ENCODE data around the gene TPX2. TPM values are rescaled to one million over a fixed set of nuclear protein-coding genes. Genes with fewer than 3 reads are reported as not detected.

Gene TPX2
- total RNA-seq, 2 experiments from 2014 or later, result 166 to 175 TPM

GRCh38 chr20:31760519-31761240 lies 21.6 kb downstream of the TPX2 start:
- no peak overlapping the region for H3K4me3 Mint-ChIP-seq
- DNase-seq, result no peak
- H3K27me3 Mint-ChIP-seq (ENCODE audit: low read depth), result no peaks in the 10 kb centered on the region
- intact Hi-C loops (cut with micrococcal nuclease), result no loop called here
- no peaks in the 10 kb centered on the region for H3K4me1 Mint-ChIP-seq (ENCODE audit: low read depth)
- H3K9me3 Mint-ChIP-seq, result no peaks in the 10 kb centered on the region
- CTCF ChIA-PET, result interaction anchor here (0.5 to 0.8 kb wide), 2 partner anchors 11 to 15 kb away, joined by 3 read pairs; no protein-coding TSS in a partner anchor
- peaks cover 48% of the 10 kb centered on the region for H3K36me3 Mint-ChIP-seq (ENCODE audit: low read depth)
- H3K27ac Mint-ChIP-seq, result no peak overlapping the region

- Mint-ChIP-seq H3K27ac (no peak overlapping the region), H3K27me3 (ENCODE audit: low read depth) (no peaks in the 10 kb centered on the region), H3K9me3 (no peaks in the 10 kb centered on the region), H3K4me1 (ENCODE audit: low read depth) (no peaks in the 10 kb centered on the region), H3K4me3 (no peak overlapping the region), H3K36me3 (ENCODE audit: low read depth) (peaks cover 47% of the 10 kb centered on the region)
- no peak for DNase-seq
- CTCF ChIA-PET, result no interaction called here
- intact Hi-C loops (cut with micrococcal nuclease), result no loop called here
Measured at GRCh38 chr20:31764641-31765305, 25.7 kb downstream of the TPX2 start.

GRCh38 chr20:31767805-31768204 lies 28.7 kb downstream of the TPX2 start:
- DNase-seq, result no peak
- Mint-ChIP-seq H3K36me3 (ENCODE audit: low read depth) (peaks cover 51% of the 10 kb centered on the region), H3K9me3 (no peaks in the 10 kb centered on the region), H3K4me3 (no peak overlapping the region), H3K27me3 (ENCODE audit: low read depth) (no peaks in the 10 kb centered on the region), H3K27ac (no peak overlapping the region), H3K4me1 (ENCODE audit: low read depth) (no peaks in the 10 kb centered on the region)
- CTCF ChIA-PET, result no interaction called here
- intact Hi-C loops (cut with micrococcal nuclease), result no loop called here

- H3K9me3 Mint-ChIP-seq, result no peaks in the 10 kb centered on the region
- no peaks in the 10 kb centered on the region for H3K4me1 Mint-ChIP-seq (ENCODE audit: low read depth)
- no peak overlapping the region for H3K4me3 Mint-ChIP-seq
- no peaks in the 10 kb centered on the region for H3K27me3 Mint-ChIP-seq (ENCODE audit: low read depth)
- intact Hi-C loops (cut with micrococcal nuclease), result no loop called here
- CTCF ChIA-PET, result no interaction called here
- H3K27ac Mint-ChIP-seq, result no peak overlapping the region
- peaks cover 58% of the 10 kb centered on the region for H3K36me3 Mint-ChIP-seq (ENCODE audit: low read depth)
- DNase-seq, result no peak
Measured at GRCh38 chr20:31769681-31770080, 30.6 kb downstream of the TPX2 start.

- Mint-ChIP-seq H3K9me3 (no peaks in the 10 kb centered on the region), H3K36me3 (ENCODE audit: low read depth) (peaks cover 59% of the 10 kb centered on the region), H3K4me3 (no peak overlapping the region), H3K4me1 (ENCODE audit: low read depth) (no peaks in the 10 kb centered on the region), H3K27me3 (ENCODE audit: low read depth) (no peaks in the 10 kb centered on the region), H3K27ac (no peak overlapping the region)
- intact Hi-C loops (cut with micrococcal nuclease), result no loop called here
- CTCF ChIA-PET, result interaction anchor here (0.6 kb wide), 1 partner anchor 141 kb away, joined by 3 read pairs; no protein-coding TSS in a partner anchor
- DNase-seq, result no peak
Measured at GRCh38 chr20:31770243-31770642, 31.2 kb downstream of the TPX2 start.

GRCh38 chr20:31774408-31774807 lies 35.3 kb downstream of the TPX2 start:
- intact Hi-C loops (cut with micrococcal nuclease), result no loop called here
- Mint-ChIP-seq H3K36me3 (ENCODE audit: low read depth) (peaks cover 72% of the 10 kb centered on the region), H3K9me3 (no peaks in the 10 kb centered on the region), H3K4me1 (ENCODE audit: low read depth) (no peaks in the 10 kb centered on the region), H3K4me3 (no peak overlapping the region), H3K27me3 (ENCODE audit: low read depth) (no peaks in the 10 kb centered on the region), H3K27ac (no peak overlapping the region)
- CTCF ChIA-PET, result no interaction called here
- DNase-seq, result no peak

- CTCF ChIA-PET, result interaction anchor here (1.1 kb wide), 1 partner anchor 14 kb away, joined by 4 read pairs; no protein-coding TSS in a partner anchor
- intact Hi-C loops (cut with micrococcal nuclease), result no loop called here
Measured at GRCh38 chr20:31780839-31781238, 41.7 kb downstream of the TPX2 start.

GRCh38 chr20:31781945-31782344 lies 42.9 kb downstream of the TPX2 start:
- no peaks in the 10 kb centered on the region for H3K4me1 Mint-ChIP-seq (ENCODE audit: low read depth)
- CTCF ChIA-PET, result interaction anchor here (1.1 kb wide), 1 partner anchor 121 kb away, joined by 3 read pairs; no protein-coding TSS in a partner anchor
- no peak overlapping the region for H3K27ac Mint-ChIP-seq
- no peak overlapping the region for H3K4me3 Mint-ChIP-seq
- intact Hi-C loops (cut with micrococcal nuclease), result no loop called here
- H3K9me3 Mint-ChIP-seq, result no peaks in the 10 kb centered on the region
- no peaks in the 10 kb centered on the region for H3K27me3 Mint-ChIP-seq (ENCODE audit: low read depth)
- no peak for DNase-seq
- peaks cover 72% of the 10 kb centered on the region for H3K36me3 Mint-ChIP-seq (ENCODE audit: low read depth)

More at GRCh38 chr20:31780839-31781238, 41.7 kb downstream of the TPX2 start:
- Mint-ChIP-seq H3K27me3 (ENCODE audit: low read depth) (no peaks in the 10 kb centered on the region), H3K4me1 (ENCODE audit: low read depth) (no peaks in the 10 kb centered on the region), H3K27ac (no peak overlapping the region), H3K4me3 (no peak overlapping the region), H3K9me3 (no peaks in the 10 kb centered on the region), H3K36me3 (ENCODE audit: low read depth) (peaks cover 70% of the 10 kb centered on the region)
- no peak for DNase-seq

- Mint-ChIP-seq H3K36me3 (ENCODE audit: low read depth) (peaks cover 70% of the 10 kb centered on the region), H3K27ac (no peak overlapping the region), H3K27me3 (ENCODE audit: low read depth) (no peaks in the 10 kb centered on the region), H3K9me3 (no peaks in the 10 kb centered on the region), H3K4me1 (ENCODE audit: low read depth) (no peaks in the 10 kb centered on the region), H3K4me3 (no peak overlapping the region)
- intact Hi-C loops (cut with micrococcal nuclease), result no loop called here
- no peak for DNase-seq
- CTCF ChIA-PET, result interaction anchor here (0.7 to 1.0 kb wide), 2 partner anchors 18 to 63 kb away, joined by 3 read pairs; no protein-coding TSS in a partner anchor
Measured at GRCh38 chr20:31784354-31785044, 45.4 kb downstream of the TPX2 start.

GRCh38 chr20:31785089-31785488 lies 46.0 kb downstream of the TPX2 start:
- no peak overlapping the region for H3K4me3 Mint-ChIP-seq
- DNase-seq, result no peak
- intact Hi-C loops (cut with micrococcal nuclease), result no loop called here
- CTCF ChIA-PET, result interaction anchor here (0.7 to 1.0 kb wide), 2 partner anchors 19 to 62 kb away, joined by 3 read pairs; no protein-coding TSS in a partner anchor
- H3K27ac Mint-ChIP-seq, result no peak overlapping the region
- no peaks in the 10 kb centered on the region for H3K4me1 Mint-ChIP-seq (ENCODE audit: low read depth)
- peaks cover 64% of the 10 kb centered on the region for H3K36me3 Mint-ChIP-seq (ENCODE audit: low read depth)
- no peaks in the 10 kb centered on the region for H3K9me3 Mint-ChIP-seq
- no peaks in the 10 kb centered on the region for H3K27me3 Mint-ChIP-seq (ENCODE audit: low read depth)

GRCh38 chr20:31788578-31788977 lies 49.5 kb downstream of the TPX2 start:
- Mint-ChIP-seq H3K4me3 (no peak overlapping the region), H3K9me3 (no peaks in the 10 kb centered on the region), H3K27ac (no peak overlapping the region), H3K4me1 (ENCODE audit: low read depth) (no peaks in the 10 kb centered on the region), H3K27me3 (ENCODE audit: low read depth) (no peaks in the 10 kb centered on the region), H3K36me3 (ENCODE audit: low read depth) (peaks cover 56% of the 10 kb centered on the region)
- CTCF ChIA-PET, result no interaction called here
- intact Hi-C loops (cut with micrococcal nuclease), result no loop called here
- DNase-seq, result no peak

- DNase-seq, result no peak
- intact Hi-C loops (cut with micrococcal nuclease), result no loop called here
- Mint-ChIP-seq H3K4me3 (no peak overlapping the region), H3K27me3 (ENCODE audit: low read depth) (no peaks in the 10 kb centered on the region), H3K4me1 (ENCODE audit: low read depth) (no peaks in the 10 kb centered on the region), H3K27ac (no peak overlapping the region), H3K36me3 (ENCODE audit: low read depth) (peaks cover 53% of the 10 kb centered on the region), H3K9me3 (no peaks in the 10 kb centered on the region)
- CTCF ChIA-PET, result no interaction called here
Measured at GRCh38 chr20:31790401-31790800, 51.3 kb downstream of the TPX2 start.
